CD14-positive monocyte (primary cell): Measurements from ENCODE around the gene TPP2. TPM values are rescaled to one million over a fixed set of nuclear protein-coding genes. Genes with fewer than 3 reads are reported as not detected.

ENCODE experiments used
- DNase-seq, 3 donors: peaks; one replicate each; pipeline ENCODE4 v3.0.0-alpha.2; 2011 to 2022
- H2AFZ ChIP-seq: 2 replicates; pipeline ENCODE4 v1.6.0; 2012; ENCODE audit warnings: mild to moderate bottlenecking, low read depth, low read length, inconsistent platforms; ENCODE audit not compliant: insufficient read depth, poor library complexity, severe bottlenecking
- H3K27ac ChIP-seq, 2 donors: 1 replicate in 1 of 2; 2 replicates in 1 of 2; pipeline ENCODE4 v1.5.1; 2012 to 2013; ENCODE audit warnings: low read length in 2 of 2, control low read depth in 1 of 2, inconsistent platforms in 1 of 2, low read depth in 1 of 2, mild to moderate bottlenecking in 1 of 2
- H3K27me3 ChIP-seq, 2 donors: one replicate each; pipeline versions ENCODE4 v1.6.0 to v1.6.1; 2011 to 2013; ENCODE audit warnings: low read length in 2 of 2; ENCODE audit not compliant: control insufficient read depth in 2 of 2, insufficient read depth in 2 of 2
- H3K36me3 ChIP-seq, 2 donors: replicated peaks in 1 of 2; 1 replicate in 1 of 2; 2 replicates in 1 of 2; pipeline versions ENCODE4 v1.5.1 to v1.6.1; 2012 to 2013; ENCODE audit warnings: low read length in 2 of 2, control low read depth in 1 of 2, inconsistent platforms in 1 of 2, mild to moderate bottlenecking in 1 of 2; ENCODE audit not compliant: insufficient read depth in 2 of 2, control insufficient read depth in 1 of 2
- H3K4me1 ChIP-seq, 2 donors: 1 replicate in 1 of 2; 2 replicates in 1 of 2; pipeline versions ENCODE4 v1.5.1 to v1.6.1; 2012 to 2013; ENCODE audit warnings: low read length in 2 of 2, control low read depth in 1 of 2, inconsistent platforms in 1 of 2, mild to moderate bottlenecking in 1 of 2, moderate library complexity in 1 of 2; ENCODE audit not compliant: insufficient read depth in 2 of 2, control insufficient read depth in 1 of 2
- H3K4me2 ChIP-seq: replicated peaks from 2 replicates; pipeline ENCODE3; 2012; ENCODE audit warnings: low read length, moderate library complexity, mild to moderate bottlenecking; ENCODE audit not compliant: poor library complexity, severe bottlenecking; ENCODE audit errors: extremely low read depth
- H3K4me3 ChIP-seq, 3 experiments: fragments of 200-600 bp in 1 of 3; sonication (generic) in 1 of 3; replicated peaks in 1 of 3; 1 replicate in 2 of 3; 2 replicates in 1 of 3; pipeline ENCODE4 v1.5.1; 2011 to 2013; ENCODE audit warnings: low read length in 3 of 3, mild to moderate bottlenecking in 3 of 3, control low read depth in 2 of 3, low read depth in 2 of 3, inconsistent platforms in 1 of 3, moderate library complexity in 1 of 3
- H3K79me2 ChIP-seq: 2 replicates; pipeline ENCODE4 v1.6.0; 2012; ENCODE audit warnings: mild to moderate bottlenecking, control low read depth, inconsistent platforms, low read length, moderate library complexity; ENCODE audit not compliant: insufficient read depth
- H3K9ac ChIP-seq: 2 replicates; pipeline ENCODE4 v1.6.0; 2017; ENCODE audit warnings: low read length, mild to moderate bottlenecking; ENCODE audit not compliant: insufficient read depth, poor library complexity, severe bottlenecking
- H3K9me3 ChIP-seq, 2 donors: replicated peaks in 1 of 2; 1 replicate in 1 of 2; 2 replicates in 1 of 2; pipeline versions ENCODE4 v1.5.1 to v1.6.1; 2012 to 2013; ENCODE audit warnings: low read length in 2 of 2, control low read depth in 1 of 2; ENCODE audit not compliant: control insufficient read depth in 1 of 2, insufficient read depth in 1 of 2
- H4K20me1 ChIP-seq: 2 replicates; pipeline ENCODE4 v1.6.0; 2012; ENCODE audit warnings: mild to moderate bottlenecking, low read length, control low read depth, moderate library complexity; ENCODE audit not compliant: insufficient read depth
- H3K27ac Mint-ChIP-seq, 7 donors: one replicate each; pipeline ENCODE4 v1.8.0; 2020; ENCODE audit warnings: mild to moderate bottlenecking in 7 of 7, mixed read lengths in 7 of 7, moderate library complexity in 6 of 7, inconsistent platforms in 2 of 7
- H3K27me3 Mint-ChIP-seq, 3 donors: one replicate each; pipeline ENCODE4 v1.8.0; 2021 to 2022; ENCODE audit warnings: low read depth in 3 of 3, mild to moderate bottlenecking in 3 of 3, mixed read lengths in 3 of 3, moderate library complexity in 3 of 3, inconsistent platforms in 1 of 3
- H3K36me3 Mint-ChIP-seq, 2 donors: one replicate each; pipeline ENCODE4 v1.8.0; 2020; ENCODE audit warnings: mixed read lengths in 2 of 2, inconsistent platforms in 1 of 2, mild to moderate bottlenecking in 1 of 2
- H3K4me1 Mint-ChIP-seq: one replicate; pipeline ENCODE4 v1.8.0; 2020; ENCODE audit warnings: mild to moderate bottlenecking, mixed read lengths
- H3K4me3 Mint-ChIP-seq, 2 donors: one replicate each; pipeline ENCODE4 v1.8.0; 2020; ENCODE audit warnings: mild to moderate bottlenecking in 2 of 2, mixed read lengths in 2 of 2, moderate library complexity in 1 of 2
- H3K9me3 Mint-ChIP-seq, 7 donors: one replicate each; pipeline ENCODE4 v1.8.0; 2020 to 2022; ENCODE audit warnings: mixed read lengths in 7 of 7, mild to moderate bottlenecking in 6 of 7, moderate library complexity in 6 of 7, inconsistent platforms in 2 of 7
- WGBS: methylation state at CpG from one replicate; pipeline ENCODE4 v1.1.5; 2013; ENCODE audit warnings: missing lambda C conversion rate; ENCODE audit not compliant: insufficient coverage; 5-methylcytosine and 5-hydroxymethylcytosine counted together
- intact Hi-C, 2 donors: fragments of 100-400 bp; cut with micrococcal nuclease; formaldehyde crosslinking; loops; one replicate each; pipeline versions ENCODE4 v1.15.0 to v1.15.1; 2023
- polyA minus RNA-seq: library from RNA; depleted of rRNA, polyadenylated mRNA; stranded (reverse); fragments of >200 nt; gene quantifications from 2 replicates; pipeline ENCODE4 v1.2.3, GENCODE V29; 2012
- polyA plus RNA-seq, 3 donors: library from polyadenylated mRNA; depleted of rRNA in 1 of 3; unstranded in 2 of 3; stranded (reverse) in 1 of 3; fragments of 300-500 nt in 2 of 3; fragments of >200 nt in 1 of 3; fragmentation: Illumina TruSeq in 2 of 3; gene quantifications; 1 replicate in 2 of 3; 2 replicates in 1 of 3; pipeline ENCODE4 v1.2.3, GENCODE V29; 2012 to 2021
- total RNA-seq, 12 experiments: library from RNA in 1 of 12; stranded (reverse) in 1 of 12; fragments of 120-200 nt in 1 of 12; gene quantifications; one replicate each; pipeline ENCODE4 v1.2.4 and lab custom pipeline; 2013 to 2026; ENCODE audit warnings: mixed read lengths in 6 of 12, inconsistent platforms in 1 of 12
- TF ChIP-seq, protein P1 (sequence below): fragments of 200-600 bp; IDR thresholded peaks from one replicate; pipeline ENCODE4 v1.8.0; 2022; ENCODE audit warnings: antibody characterized with exemption, mild to moderate bottlenecking

The TPP2 gene
- 57.7 TPM for total RNA-seq (2013)
- polyA plus RNA-seq (10 to 100 TPM; 18.0 to 39.7 (median 26.0) TPM), polyA minus RNA-seq (17.6 and 19.5 TPM in 2 replicates), total RNA-seq (lab: John Stamatoyannopoulos, UW) (157 to 367 (median 246) reads per million in 11 experiments)

DNA sequence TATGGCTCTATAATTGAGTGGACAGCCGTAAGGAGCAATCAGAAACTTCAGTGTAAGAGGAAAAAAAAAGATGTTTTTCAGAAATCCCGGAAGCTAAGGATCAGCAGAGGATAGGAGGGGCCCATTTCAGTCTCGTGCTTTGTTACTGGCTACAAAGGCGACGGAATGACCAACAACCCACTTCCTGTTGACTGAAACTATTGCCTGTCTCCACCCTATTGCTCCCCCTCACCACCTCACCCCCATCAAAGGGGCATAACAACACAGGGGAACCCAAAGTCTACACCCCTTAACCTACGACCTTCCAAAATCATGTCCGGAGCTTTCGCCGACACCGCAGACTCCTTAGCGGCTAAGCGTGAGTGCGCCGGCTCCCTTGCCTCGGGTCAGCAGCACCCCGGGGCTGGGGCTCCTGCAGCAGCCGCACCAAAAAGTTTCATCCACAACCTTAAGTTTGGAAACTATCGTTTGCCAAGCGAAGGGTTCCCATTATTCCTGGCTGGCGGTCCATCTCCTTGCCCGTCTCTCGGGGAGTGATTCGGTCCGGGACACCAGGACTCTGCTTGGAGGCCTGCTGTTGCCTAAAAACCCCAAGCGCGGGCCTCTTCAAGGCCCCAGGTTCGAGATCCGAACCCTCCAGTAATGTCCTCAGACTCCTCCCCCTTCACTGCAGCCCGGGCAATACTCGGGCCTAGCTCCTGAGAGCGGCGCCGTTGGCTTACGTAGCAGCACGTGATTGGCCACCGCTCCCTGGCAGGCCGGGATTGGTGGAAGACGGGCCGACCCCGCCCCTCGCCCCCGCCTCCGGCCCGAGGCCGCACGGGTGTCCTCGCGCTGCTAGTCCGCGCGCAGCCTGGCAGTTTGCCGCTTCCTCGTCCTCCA lies at the start of gene TPP2:
TSS of gene TPP2 (plus strand) at position 840 of the 882 bp plus-strand sequence. CDS start 53 bp downstream, outside the sequence.
- H3K36me3 Mint-ChIP-seq: peaks cover 10 to 12% of the 10 kb centered on the region in 2 donors
- peaks cover 0 to under 1% (median 0%) of the 10 kb centered on the region in 3 donors for H3K27me3 Mint-ChIP-seq
- H3K9ac ChIP-seq: peak within 1 kb of the TSS; percentile 98
- no peaks in the 10 kb centered on the region for H3K9me3 ChIP-seq
- peaks cover 40% of the 10 kb centered on the region for H4K20me1 ChIP-seq
- H3K4me3 Mint-ChIP-seq: peak within 1 kb of the TSS; percentile 94 to 98
- intact Hi-C loops: loop anchor here (2.0 to 10.0 kb wide), 3 partner anchors 178 to 251 kb away; partner anchors contain the start of genes ERCC5 (in 2 of the 2) and TEX30 (in 1 of the 2)
- H3K4me2 ChIP-seq: peak within 1 kb of the TSS; percentile 83
- H3K27ac Mint-ChIP-seq: peak within 1 kb of the TSS; percentile 98 to 100 (median 100)
- peak within 1 kb of the TSS; percentile 73 for H2AFZ ChIP-seq
- peaks cover 48 to 61% of the 10 kb centered on the region in 2 donors for H3K4me1 ChIP-seq
- peaks cover 62% of the 10 kb centered on the region for H3K4me1 Mint-ChIP-seq
- no peaks in the 10 kb centered on the region for H3K27me3 ChIP-seq
- under 1% methylated on average over 50 of the region's 53 CpGs for WGBS
- TF ChIP-seq, protein P1, sequence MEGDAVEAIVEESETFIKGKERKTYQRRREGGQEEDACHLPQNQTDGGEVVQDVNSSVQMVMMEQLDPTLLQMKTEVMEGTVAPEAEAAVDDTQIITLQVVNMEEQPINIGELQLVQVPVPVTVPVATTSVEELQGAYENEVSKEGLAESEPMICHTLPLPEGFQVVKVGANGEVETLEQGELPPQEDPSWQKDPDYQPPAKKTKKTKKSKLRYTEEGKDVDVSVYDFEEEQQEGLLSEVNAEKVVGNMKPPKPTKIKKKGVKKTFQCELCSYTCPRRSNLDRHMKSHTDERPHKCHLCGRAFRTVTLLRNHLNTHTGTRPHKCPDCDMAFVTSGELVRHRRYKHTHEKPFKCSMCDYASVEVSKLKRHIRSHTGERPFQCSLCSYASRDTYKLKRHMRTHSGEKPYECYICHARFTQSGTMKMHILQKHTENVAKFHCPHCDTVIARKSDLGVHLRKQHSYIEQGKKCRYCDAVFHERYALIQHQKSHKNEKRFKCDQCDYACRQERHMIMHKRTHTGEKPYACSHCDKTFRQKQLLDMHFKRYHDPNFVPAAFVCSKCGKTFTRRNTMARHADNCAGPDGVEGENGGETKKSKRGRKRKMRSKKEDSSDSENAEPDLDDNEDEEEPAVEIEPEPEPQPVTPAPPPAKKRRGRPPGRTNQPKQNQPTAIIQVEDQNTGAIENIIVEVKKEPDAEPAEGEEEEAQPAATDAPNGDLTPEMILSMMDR: no peak
- H3K27ac ChIP-seq: peak within 1 kb of the TSS; percentile 96 to 100
- H3K36me3 ChIP-seq: no peaks in the 10 kb centered on the region
- peak within 1 kb of the TSS; percentile 67 to 99 (median 87) for H3K4me3 ChIP-seq
- no peaks in the 10 kb centered on the region for H3K9me3 Mint-ChIP-seq
- peak; percentile 98 to 99 (median 98) for DNase-seq
- peaks cover 61% of the 10 kb centered on the region for H3K79me2 ChIP-seq

GRCh38 chr13:102548811-102549210 lies 48.0 kb upstream of the TPP2 start:
- intact Hi-C loops: no loop called here
- Histone ChIP-seq H3K27me3 (peaks cover 0 to 3% of the 10 kb centered on the region in 2 donors), H4K20me1 (no peaks in the 10 kb centered on the region), H3K27ac (no peak overlapping the region), H2AFZ (no peak overlapping the region), H3K4me2 (no peak overlapping the region), H3K79me2 (no peaks in the 10 kb centered on the region), H3K36me3 (no peaks in the 10 kb centered on the region), H3K9ac (no peak overlapping the region), H3K9me3 (no peaks in the 10 kb centered on the region), H3K4me1 (no peaks in the 10 kb centered on the region), H3K4me3 (no peak overlapping the region)
- H3K36me3 Mint-ChIP-seq: no peaks in the 10 kb centered on the region
- no peaks in the 10 kb centered on the region for H3K4me1 Mint-ChIP-seq
- peaks cover 0 to 2% (median 1%) of the 10 kb centered on the region in 7 donors for H3K9me3 Mint-ChIP-seq
- TF ChIP-seq, protein P1: no peak
- no peak overlapping the region for H3K4me3 Mint-ChIP-seq
- H3K27ac Mint-ChIP-seq: no peak overlapping the region
- peaks cover 0 to 5% (median 4%) of the 10 kb centered on the region in 3 donors for H3K27me3 Mint-ChIP-seq
- DNase-seq: no peak
